Activated naive CD4-positive, alpha-beta T cell treated with anti-CD3 and anti-CD28 coated beads for 36 hours (primary cell): ENCODE measurements around the gene CETN1. TPM values are rescaled to one million over a fixed set of nuclear protein-coding genes. Genes with fewer than 3 reads are reported as not detected.

Experiments
- CTCF ChIA-PET: fragments of 350-600 bp; sonication (Branson Sonifier 250); formaldehyde crosslinking; loops from one replicate; lab custom pipeline; 2021; ENCODE audit warnings: antibody characterized with exemption; lab: Charles Lee
- DNase-seq: peaks from one replicate; pipeline ENCODE4 v3.0.0-alpha.2; 2020
- H3K27ac Mint-ChIP-seq: one replicate; pipeline ENCODE4 v1.8.0; 2021; ENCODE audit warnings: mild to moderate bottlenecking, mixed read lengths
- H3K27me3 Mint-ChIP-seq: one replicate; pipeline ENCODE4 v1.8.0; 2021; ENCODE audit warnings: low read depth, mixed read lengths
- H3K36me3 Mint-ChIP-seq: one replicate; pipeline ENCODE4 v1.8.0; 2021; ENCODE audit warnings: low read depth, mixed read lengths
- H3K4me1 Mint-ChIP-seq: one replicate; pipeline ENCODE4 v1.8.0; 2021; ENCODE audit warnings: low read depth, mixed read lengths
- H3K4me3 Mint-ChIP-seq: one replicate; pipeline ENCODE4 v1.8.0; 2021; ENCODE audit warnings: mild to moderate bottlenecking, moderate library complexity, mixed read lengths
- H3K9me3 Mint-ChIP-seq: one replicate; pipeline ENCODE4 v1.8.0; 2021; ENCODE audit warnings: mixed read lengths
- intact Hi-C: fragments of 100-400 bp; cut with micrococcal nuclease; formaldehyde crosslinking; loops from one replicate; pipeline ENCODE4 v1.15.1; 2023
- total RNA-seq, 2 experiments: library from RNA; stranded (reverse); gene quantifications; one replicate each; pipeline ENCODE4 v1.2.3, GENCODE V29; 2021

The CETN1 gene
- total RNA-seq, 2 experiments from 2014 or later: not detected

GRCh38 chr18:615773-616172, 35.6 kb downstream of the CETN1 start:
- CTCF ChIA-PET: interaction anchor here (0.8 to 1.3 kb wide), 4 partner anchors 9 to 38 kb away, joined by 3 to 6 read pairs (median 3); no protein-coding TSS in a partner anchor

GRCh38 chr18:616380-616995, 36.3 kb downstream of the CETN1 start:
- Mint-ChIP-seq H3K4me3 (no peak overlapping the region), H3K4me1 (no peaks in the 10 kb centered on the region), H3K9me3 (no peaks in the 10 kb centered on the region), H3K27me3 (no peaks in the 10 kb centered on the region), H3K36me3 (no peaks in the 10 kb centered on the region), H3K27ac (no peak overlapping the region)
- CTCF ChIA-PET: interaction anchor here (1.0 to 1.3 kb wide), 2 partner anchors 8 to 11 kb away, joined by 3 to 6 read pairs; no protein-coding TSS in a partner anchor
- intact Hi-C loops: loop anchor here (1.0 to 2.0 kb wide), 3 partner anchors 19 to 506 kb away; no protein-coding TSS in a partner anchor
- DNase-seq: peak; percentile 8

More at GRCh38 chr18:615773-616172, 35.6 kb downstream of the CETN1 start:
- intact Hi-C loops: loop anchor here (1.0 to 2.0 kb wide), 3 partner anchors 18 to 505 kb away; no protein-coding TSS in a partner anchor
- no peak for DNase-seq
- Mint-ChIP-seq H3K27me3 (no peaks in the 10 kb centered on the region), H3K36me3 (no peaks in the 10 kb centered on the region), H3K27ac (no peak overlapping the region), H3K9me3 (no peaks in the 10 kb centered on the region), H3K4me3 (no peak overlapping the region), H3K4me1 (no peaks in the 10 kb centered on the region)

GRCh38 chr18:617970-618504, 37.9 kb downstream of the CETN1 start:
- intact Hi-C loops: loop anchor here (2.0 kb wide), 1 partner anchor 507 kb away; no protein-coding TSS in a partner anchor
- H3K4me3 Mint-ChIP-seq: no peak overlapping the region
- H3K27ac Mint-ChIP-seq: no peak overlapping the region
- H3K36me3 Mint-ChIP-seq: no peaks in the 10 kb centered on the region
- H3K27me3 Mint-ChIP-seq: no peaks in the 10 kb centered on the region
- H3K4me1 Mint-ChIP-seq: no peaks in the 10 kb centered on the region
- CTCF ChIA-PET: interaction anchor here (0.6 to 1.2 kb wide), 4 partner anchors 10 to 221 kb away, joined by 3 read pairs; no protein-coding TSS in a partner anchor
- no peaks in the 10 kb centered on the region for H3K9me3 Mint-ChIP-seq
- no peak for DNase-seq

GRCh38 chr18:618618-619017, 38.4 kb downstream of the CETN1 start:
- CTCF ChIA-PET: interaction anchor here (0.5 to 1.2 kb wide), 5 partner anchors 10 to 221 kb away, joined by 3 read pairs; no protein-coding TSS in a partner anchor
- H3K27me3 Mint-ChIP-seq: no peaks in the 10 kb centered on the region
- DNase-seq: no peak
- H3K9me3 Mint-ChIP-seq: no peaks in the 10 kb centered on the region
- no peaks in the 10 kb centered on the region for H3K4me1 Mint-ChIP-seq
- H3K4me3 Mint-ChIP-seq: no peak overlapping the region
- no peaks in the 10 kb centered on the region for H3K36me3 Mint-ChIP-seq
- H3K27ac Mint-ChIP-seq: no peak overlapping the region
- intact Hi-C loops: no loop called here

GRCh38 chr18:621291-622043, 41.3 kb downstream of the CETN1 start:
- H3K27ac Mint-ChIP-seq: no peak overlapping the region
- H3K4me1 Mint-ChIP-seq: no peaks in the 10 kb centered on the region
- intact Hi-C loops: no loop called here
- no peaks in the 10 kb centered on the region for H3K9me3 Mint-ChIP-seq
- DNase-seq: no peak
- CTCF ChIA-PET: interaction anchor here (0.6 to 1.1 kb wide), 5 partner anchors 35 to 220 kb away, joined by 3 to 4 read pairs (median 3); no protein-coding TSS in a partner anchor
- no peaks in the 10 kb centered on the region for H3K27me3 Mint-ChIP-seq
- no peaks in the 10 kb centered on the region for H3K36me3 Mint-ChIP-seq
- no peak overlapping the region for H3K4me3 Mint-ChIP-seq

GRCh38 chr18:622289-622688, 42.1 kb downstream of the CETN1 start:
- Mint-ChIP-seq H3K4me1 (no peaks in the 10 kb centered on the region), H3K36me3 (no peaks in the 10 kb centered on the region), H3K4me3 (no peak overlapping the region), H3K27ac (no peak overlapping the region), H3K27me3 (no peaks in the 10 kb centered on the region), H3K9me3 (no peaks in the 10 kb centered on the region)
- CTCF ChIA-PET: interaction anchor here (0.8 to 1.1 kb wide), 2 partner anchors 195 to 218 kb away, joined by 4 to 5 read pairs; no protein-coding TSS in a partner anchor
- intact Hi-C loops: no loop called here
- no peak for DNase-seq

GRCh38 chr18:623761-624620, 43.8 kb downstream of the CETN1 start:
- Mint-ChIP-seq H3K36me3 (no peaks in the 10 kb centered on the region), H3K27me3 (no peaks in the 10 kb centered on the region), H3K4me3 (no peak overlapping the region), H3K4me1 (no peaks in the 10 kb centered on the region), H3K9me3 (no peaks in the 10 kb centered on the region), H3K27ac (no peak overlapping the region)
- intact Hi-C loops: loop anchor here (1.0 to 2.0 kb wide), 4 partner anchors 87 to 215 kb away; no protein-coding TSS in a partner anchor
- peak; percentile 81 for DNase-seq
- CTCF ChIA-PET: interaction anchor here (0.6 to 5.6 kb wide), 25 partner anchors 8 to 217 kb away, joined by 3 to 43 read pairs (median 5); partner anchors contain the start of genes ENOSF1 and TYMS

- Mint-ChIP-seq H3K4me3 (no peak overlapping the region), H3K9me3 (no peaks in the 10 kb centered on the region), H3K27ac (no peak overlapping the region), H3K4me1 (peaks cover 3% of the 10 kb centered on the region), H3K36me3 (no peaks in the 10 kb centered on the region), H3K27me3 (no peaks in the 10 kb centered on the region)
- CTCF ChIA-PET: interaction anchor here (0.8 to 5.6 kb wide), 4 partner anchors 23 to 204 kb away, joined by 3 to 43 read pairs (median 4); no protein-coding TSS in a partner anchor
- intact Hi-C loops: no loop called here
- DNase-seq: no peak
Measured at GRCh38 chr18:627231-627630, 47.1 kb downstream of the CETN1 start.

GRCh38 chr18:629269-630150, 49.3 kb downstream of the CETN1 start:
- intact Hi-C loops: no loop called here
- Mint-ChIP-seq H3K4me1 (peaks cover 3% of the 10 kb centered on the region), H3K27me3 (no peaks in the 10 kb centered on the region), H3K9me3 (no peaks in the 10 kb centered on the region), H3K36me3 (no peaks in the 10 kb centered on the region), H3K27ac (no peak overlapping the region), H3K4me3 (no peak overlapping the region)
- DNase-seq: no peak
- CTCF ChIA-PET: no interaction called here

- DNase-seq: no peak
- no peaks in the 10 kb centered on the region for H3K9me3 Mint-ChIP-seq
- peaks cover 3% of the 10 kb centered on the region for H3K4me1 Mint-ChIP-seq
- H3K27ac Mint-ChIP-seq: no peak overlapping the region
- CTCF ChIA-PET: interaction anchor here (1.0 to 1.3 kb wide), 2 partner anchors 26 to 108 kb away, joined by 3 read pairs; partner anchors contain the start of gene TYMS
- no peak overlapping the region for H3K4me3 Mint-ChIP-seq
- no peaks in the 10 kb centered on the region for H3K36me3 Mint-ChIP-seq
- intact Hi-C loops: no loop called here
- no peaks in the 10 kb centered on the region for H3K27me3 Mint-ChIP-seq
Measured at GRCh38 chr18:631560-631959, 51.4 kb downstream of the CETN1 start.
